WTC11 (cell line): Measurements from ENCODE around the gene CYBB.

Source experiments
- CREB1 ChIP-seq: sonication (generic); formaldehyde crosslinking; IDR thresholded peaks from 2 replicates; pipeline ENCODE4 v1.8.0; 2023; ENCODE audit warnings: mild to moderate bottlenecking, missing genetic modification reagents
- ESRRA ChIP-seq: sonication (generic); formaldehyde crosslinking; IDR thresholded peaks from 2 replicates; pipeline ENCODE4 v1.8.1; 2022; ENCODE audit warnings: mild to moderate bottlenecking, missing genetic modification reagents, borderline replicate concordance
- FOXP1 ChIP-seq: sonication (generic); formaldehyde crosslinking; IDR thresholded peaks from 2 replicates; pipeline ENCODE4 v1.8.0; 2022; ENCODE audit warnings: missing genetic modification reagents, mild to moderate bottlenecking, moderate library complexity, borderline replicate concordance
- GTF2I ChIP-seq: fragments of 250-450 bp; sonication (Bioruptor Pico); conservative IDR thresholded peaks from 2 replicates; pipeline ENCODE4 v1.4.0; 2021; ENCODE audit warnings: mild to moderate bottlenecking
- OVOL2 ChIP-seq: fragments of 250-450 bp; sonication (Bioruptor Pico); IDR thresholded peaks from 2 replicates; pipeline ENCODE4 v1.9.0; 2021; ENCODE audit warnings: mild to moderate bottlenecking, borderline replicate concordance
- SP1 ChIP-seq: sonication (generic); formaldehyde crosslinking; conservative IDR thresholded peaks from 2 replicates; pipeline ENCODE4 v1.8.1; 2022; ENCODE audit warnings: missing genetic modification reagents
- TF ChIP-seq, protein P1 (sequence below): fragments of 200-600 bp; IDR thresholded peaks from 2 replicates; pipeline ENCODE4 v1.8.0; 2022; ENCODE audit warnings: antibody characterized with exemption
- TF ChIP-seq, protein P2 (sequence below): sonication (generic); formaldehyde crosslinking; IDR thresholded peaks from 2 replicates; pipeline ENCODE4 v1.8.0; 2022; ENCODE audit warnings: mild to moderate bottlenecking, missing genetic modification reagents
- TF ChIP-seq, protein P3 (sequence below): sonication (generic); formaldehyde crosslinking; conservative IDR thresholded peaks from 2 replicates; pipeline ENCODE4 v1.8.1; 2022; ENCODE audit warnings: mild to moderate bottlenecking, missing genetic modification reagents
- TF ChIP-seq, protein P4 (sequence below): sonication (generic); formaldehyde crosslinking; IDR thresholded peaks from 2 replicates; pipeline ENCODE4 v1.8.1; 2023; ENCODE audit warnings: mild to moderate bottlenecking, moderate library complexity, missing genetic modification reagents

DNA sequence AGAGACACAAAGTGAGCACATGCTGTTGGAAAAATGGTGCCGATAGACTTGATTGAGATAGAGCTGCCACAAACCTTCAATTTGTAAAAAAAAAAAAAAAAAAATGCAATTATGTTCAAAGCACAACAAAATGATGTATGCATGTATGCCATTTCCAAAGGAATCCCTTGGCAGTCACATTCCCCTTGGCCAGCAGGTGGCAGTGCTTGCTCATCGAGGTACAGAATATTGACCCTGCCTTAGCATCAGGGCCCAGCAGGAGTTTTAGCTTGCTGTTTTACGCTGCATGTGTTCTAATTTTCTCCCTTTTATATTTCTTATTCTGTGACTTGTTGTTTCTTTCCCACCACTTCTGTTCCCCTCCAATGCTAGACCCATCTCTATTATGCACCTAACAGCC, 34.5 kb upstream of the CYBB start:
- no peak for TF ChIP-seq ESRRA
- TF ChIP-seq, protein P1, sequence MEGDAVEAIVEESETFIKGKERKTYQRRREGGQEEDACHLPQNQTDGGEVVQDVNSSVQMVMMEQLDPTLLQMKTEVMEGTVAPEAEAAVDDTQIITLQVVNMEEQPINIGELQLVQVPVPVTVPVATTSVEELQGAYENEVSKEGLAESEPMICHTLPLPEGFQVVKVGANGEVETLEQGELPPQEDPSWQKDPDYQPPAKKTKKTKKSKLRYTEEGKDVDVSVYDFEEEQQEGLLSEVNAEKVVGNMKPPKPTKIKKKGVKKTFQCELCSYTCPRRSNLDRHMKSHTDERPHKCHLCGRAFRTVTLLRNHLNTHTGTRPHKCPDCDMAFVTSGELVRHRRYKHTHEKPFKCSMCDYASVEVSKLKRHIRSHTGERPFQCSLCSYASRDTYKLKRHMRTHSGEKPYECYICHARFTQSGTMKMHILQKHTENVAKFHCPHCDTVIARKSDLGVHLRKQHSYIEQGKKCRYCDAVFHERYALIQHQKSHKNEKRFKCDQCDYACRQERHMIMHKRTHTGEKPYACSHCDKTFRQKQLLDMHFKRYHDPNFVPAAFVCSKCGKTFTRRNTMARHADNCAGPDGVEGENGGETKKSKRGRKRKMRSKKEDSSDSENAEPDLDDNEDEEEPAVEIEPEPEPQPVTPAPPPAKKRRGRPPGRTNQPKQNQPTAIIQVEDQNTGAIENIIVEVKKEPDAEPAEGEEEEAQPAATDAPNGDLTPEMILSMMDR: peak; percentile 54
- no peak for TF ChIP-seq CREB1
- TF ChIP-seq, protein P2, sequence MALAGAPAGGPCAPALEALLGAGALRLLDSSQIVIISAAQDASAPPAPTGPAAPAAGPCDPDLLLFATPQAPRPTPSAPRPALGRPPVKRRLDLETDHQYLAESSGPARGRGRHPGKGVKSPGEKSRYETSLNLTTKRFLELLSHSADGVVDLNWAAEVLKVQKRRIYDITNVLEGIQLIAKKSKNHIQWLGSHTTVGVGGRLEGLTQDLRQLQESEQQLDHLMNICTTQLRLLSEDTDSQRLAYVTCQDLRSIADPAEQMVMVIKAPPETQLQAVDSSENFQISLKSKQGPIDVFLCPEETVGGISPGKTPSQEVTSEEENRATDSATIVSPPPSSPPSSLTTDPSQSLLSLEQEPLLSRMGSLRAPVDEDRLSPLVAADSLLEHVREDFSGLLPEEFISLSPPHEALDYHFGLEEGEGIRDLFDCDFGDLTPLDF (CRISPR knock-in tag): no peak
- TF ChIP-seq, protein P3, sequence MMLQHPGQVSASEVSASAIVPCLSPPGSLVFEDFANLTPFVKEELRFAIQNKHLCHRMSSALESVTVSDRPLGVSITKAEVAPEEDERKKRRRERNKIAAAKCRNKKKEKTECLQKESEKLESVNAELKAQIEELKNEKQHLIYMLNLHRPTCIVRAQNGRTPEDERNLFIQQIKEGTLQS (CRISPR knock-in tag): no peak
- TF ChIP-seq SP1 (CRISPR knock-in tag): no peak
- TF ChIP-seq, protein P4, sequence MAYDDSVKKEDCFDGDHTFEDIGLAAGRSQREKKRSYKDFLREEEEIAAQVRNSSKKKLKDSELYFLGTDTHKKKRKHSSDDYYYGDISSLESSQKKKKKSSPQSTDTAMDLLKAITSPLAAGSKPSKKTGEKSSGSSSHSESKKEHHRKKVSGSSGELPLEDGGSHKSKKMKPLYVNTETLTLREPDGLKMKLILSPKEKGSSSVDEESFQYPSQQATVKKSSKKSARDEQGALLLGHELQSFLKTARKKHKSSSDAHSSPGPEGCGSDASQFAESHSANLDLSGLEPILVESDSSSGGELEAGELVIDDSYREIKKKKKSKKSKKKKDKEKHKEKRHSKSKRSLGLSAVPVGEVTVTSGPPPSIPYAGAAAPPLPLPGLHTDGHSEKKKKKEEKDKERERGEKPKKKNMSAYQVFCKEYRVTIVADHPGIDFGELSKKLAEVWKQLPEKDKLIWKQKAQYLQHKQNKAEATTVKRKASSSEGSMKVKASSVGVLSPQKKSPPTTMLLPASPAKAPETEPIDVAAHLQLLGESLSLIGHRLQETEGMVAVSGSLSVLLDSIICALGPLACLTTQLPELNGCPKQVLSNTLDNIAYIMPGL: no peak
- TF ChIP-seq OVOL2 (CRISPR knock-in tag): no peak
- TF ChIP-seq GTF2I (CRISPR knock-in tag): no peak
- TF ChIP-seq FOXP1 (CRISPR knock-in tag): no peak
